K562 (cell line): Measurements from ENCODE around the gene ZMIZ1. TPM values are rescaled to one million over a fixed set of nuclear protein-coding genes. Genes with fewer than 3 reads are reported as not detected.

Experiments used
- ATAC-seq: fragments of 200-7000 bp; cut with Tn5 transposase; 3 replicates; pipeline ENCODE4 v1.9.1; 2020; ENCODE audit warnings: moderate library complexity
- BruUV-seq: library from RNA; stranded (reverse); fragments of 400-500 nt; replicated peaks from 2 replicates; lab custom pipeline; 2021; lab: Mats Ljungman, UMichigan
- CTCF ChIA-PET: fragments of 300-600 bp; formaldehyde crosslinking; extraction: SDS; loops from one replicate; lab custom pipeline; 2021; ENCODE audit warnings: low intra/inter-chr PET ratio; lab: Yijun Ruan, JAX
- POLR2A ChIA-PET: fragments of 300-600, 350-650 bp; sonication (Branson Sonifier 250); formaldehyde crosslinking; extraction: SDS; loops from one replicate; lab custom pipeline; 2021; ENCODE audit warnings: antibody characterized with exemption, inconsistent platforms; lab: Yijun Ruan, JAX
- DNase-seq, 4 experiments: peaks; one replicate each; pipeline versions ENCODE4 v3.0.0 to v3.0.0-alpha.2; 2011 to 2018; ENCODE audit warnings: low spot score in 3 of 4, mixed read lengths in 3 of 4; ENCODE audit errors: extremely low read depth in 1 of 4
- FAIRE-seq: peaks from 2 replicates; lab custom pipeline; 2011; peaks lifted over from hg19 to GRCh38; lab: Jason Lieb, UNC
- H2AFZ ChIP-seq: 2 replicates; pipeline ENCODE4 v1.6.0; 2011; ENCODE audit warnings: low read depth, low read length, control low read depth, inconsistent platforms
- H3K27ac ChIP-seq: fragments of 200-600 bp; 3 replicates; pipeline ENCODE4 v1.8.0; 2011; ENCODE audit warnings: low read depth, mild to moderate bottlenecking, control low read depth, inconsistent platforms, low read length, moderate library complexity, mixed read lengths; ENCODE audit errors: extremely low read depth
- H3K27me3 ChIP-seq, 2 experiments: fragments of 300-600 bp in 1 of 2; 2 replicates in 1 of 2; 3 replicates in 1 of 2; pipeline versions ENCODE4 v1.6.0 to v1.8.0; 2011; ENCODE audit warnings: inconsistent platforms in 2 of 2, low read length in 2 of 2, mild to moderate bottlenecking in 1 of 2, mixed read lengths in 1 of 2, moderate library complexity in 1 of 2; ENCODE audit not compliant: control insufficient read depth in 2 of 2, insufficient read depth in 2 of 2
- H3K36me3 ChIP-seq: fragments of 300-600 bp; 3 replicates; pipeline ENCODE4 v1.8.0; 2011; ENCODE audit warnings: mild to moderate bottlenecking, low read length, inconsistent platforms; ENCODE audit not compliant: control insufficient read depth, insufficient read depth
- H3K4me1 ChIP-seq, 2 experiments: fragments of 200-600 bp in 1 of 2; replicated peaks in 1 of 2; 2 replicates in 1 of 2; 3 replicates in 1 of 2; pipeline versions ENCODE4 v1.5.1 to v1.8.0; 2011; ENCODE audit warnings: inconsistent platforms in 2 of 2, low read length in 2 of 2, mild to moderate bottlenecking in 1 of 2, mixed read lengths in 1 of 2, moderate library complexity in 1 of 2; ENCODE audit not compliant: control insufficient read depth in 2 of 2, insufficient read depth in 2 of 2
- H3K4me2 ChIP-seq: 2 replicates; pipeline ENCODE4 v1.6.1; 2011; ENCODE audit warnings: low read length, control low read depth, inconsistent platforms, mixed read lengths; ENCODE audit not compliant: insufficient read depth
- H3K4me3 ChIP-seq: fragments of 200-600 bp; sonication (generic), shearing (Covaris generic); 2 replicates; pipeline ENCODE4 v1.5.1; 2016; ENCODE audit warnings: control low read depth, inconsistent platforms
- H3K79me2 ChIP-seq: fragments of 200-600 bp; 3 replicates; pipeline ENCODE4 v1.8.0; 2011; ENCODE audit warnings: low read length, inconsistent platforms; ENCODE audit not compliant: control insufficient read depth, insufficient read depth
- H3K9ac ChIP-seq, 2 experiments: 2 replicates each; pipeline versions ENCODE4 v1.6.0 to v1.6.1; 2011; ENCODE audit warnings: low read depth in 2 of 2, low read length in 2 of 2, control low read depth in 1 of 2, inconsistent platforms in 1 of 2, mild to moderate bottlenecking in 1 of 2, mixed read lengths in 1 of 2; ENCODE audit not compliant: insufficient read depth in 1 of 2
- H3K9me1 ChIP-seq: one replicate; pipeline ENCODE4 v1.6.0; 2011; ENCODE audit warnings: inconsistent platforms, mild to moderate bottlenecking, low read length, moderate library complexity; ENCODE audit not compliant: control insufficient read depth, insufficient read depth
- H3K9me3 ChIP-seq: replicated peaks from 2 replicates; pipeline ENCODE4 v1.5.1; 2011; ENCODE audit warnings: low read depth, low read length, inconsistent platforms; ENCODE audit not compliant: control insufficient read depth, insufficient read depth
- H4K20me1 ChIP-seq: replicated peaks from 2 replicates; pipeline ENCODE4 v1.6.1; 2011; ENCODE audit warnings: low read length, inconsistent platforms, mixed read lengths; ENCODE audit not compliant: control insufficient read depth, insufficient read depth
- ARID2 ChIP-seq: fragments of 450-650 bp; IDR thresholded peaks from 2 replicates; pipeline ENCODE4 v1.6.1; 2017; ENCODE audit warnings: antibody characterized with exemption, mild to moderate bottlenecking
- HDAC6 ChIP-seq: IDR thresholded peaks from 2 replicates; pipeline ENCODE4 v1.6.1; 2012; ENCODE audit warnings: low read depth, mild to moderate bottlenecking, control low read depth, inconsistent platforms, low read length, moderate library complexity
- RNF2 ChIP-seq: sonication (generic); IDR thresholded peaks from 2 replicates; pipeline ENCODE4 v1.6.1; 2016
- ZNF121 ChIP-seq: sonication (generic); formaldehyde crosslinking; conservative IDR thresholded peaks from 2 replicates; pipeline ENCODE4 v1.8.0; 2022; ENCODE audit warnings: missing genetic modification reagents
- ZNF133 ChIP-seq: fragments of 250-450 bp; sonication (Bioruptor Pico); IDR thresholded peaks from 2 replicates; pipeline ENCODE4 v1.4.0; 2020; ENCODE audit warnings: mild to moderate bottlenecking
- ZNF766 ChIP-seq: fragments of 200-800 bp; sonication (Bioruptor generic); conservative IDR thresholded peaks from 2 replicates; pipeline ENCODE4 v1.6.1; 2016; ENCODE audit warnings: missing genetic modification characterization, missing compliant biosample characterization
- WGBS: fragments of 100-300 bp; shearing (Covaris generic); methylation state at CpG from one replicate; pipeline ENCODE4 v1.1.6; 2016; ENCODE audit warnings: low coverage, mixed read lengths; ENCODE audit not compliant: insufficient coverage; ENCODE audit errors: missing lambda C conversion rate; 5-methylcytosine and 5-hydroxymethylcytosine counted together
- in situ Hi-C: fragments of 300-500 bp; cut with MboI; formaldehyde crosslinking; loops from 4 replicates; pipeline ENCODE4 v1.15.0; 2018; ENCODE audit warnings: inconsistent platforms, mixed read lengths
- intact Hi-C: fragments of 100-400 bp; cut with micrococcal nuclease; formaldehyde crosslinking; loops from 2 replicates; pipeline ENCODE4 v1.14.2; 2022
- polyA plus RNA-seq, 8 experiments: library from polyadenylated mRNA; depleted of rRNA in 4 of 8; stranded (reverse) in 5 of 8; unstranded in 3 of 8; fragments of >200 nt; fragmentation: Nextera tagmentation in 2 of 8; fragmentation: Illumina TruSeq in 1 of 8; extraction: Ambion mirVana in 2 of 8; extraction: Trizol in 1 of 8; gene quantifications; 2 replicates each; pipeline versions ENCODE4 v1.2.1 to v1.2.3, GENCODE V29; 2011 to 2014; ENCODE audit warnings: inconsistent platforms in 1 of 8, missing spikeins in 1 of 8
- total RNA-seq, 7 experiments: library from RNA; depleted of rRNA in 6 of 7; stranded (reverse); fragments of >200 nt in 6 of 7; fragmentation: Illumina TruSeq in 2 of 7; extraction: Trizol in 2 of 7; gene quantifications; 2 replicates each; pipeline versions ENCODE4 v1.2.1 to v1.2.3, GENCODE V29; 2011 to 2021; ENCODE audit warnings: low replicate concordance in 1 of 7
- TF ChIP-seq, protein P1 (sequence below), 2 experiments: fragments of 450-650 bp in 1 of 2; IDR thresholded peaks; 2 replicates each; pipeline ENCODE4 v1.6.1; 2011 to 2017; ENCODE audit warnings: low read depth in 2 of 2, antibody characterized with exemption in 1 of 2, borderline replicate concordance in 1 of 2, low read length in 1 of 2, mild to moderate bottlenecking in 1 of 2, mixed read lengths in 1 of 2; ENCODE audit not compliant: control insufficient read depth in 1 of 2
- TF ChIP-seq, protein P2 (sequence below), 2 experiments: IDR thresholded peaks in 1 of 2; conservative IDR thresholded peaks in 1 of 2; 2 replicates each; pipeline ENCODE4 v1.6.1; 2016; ENCODE audit warnings: low read depth in 2 of 2, mild to moderate bottlenecking in 1 of 2, missing compliant biosample characterization in 1 of 2, missing genetic modification characterization in 1 of 2, moderate library complexity in 1 of 2

Gene ZMIZ1
- total and polyA plus RNA-seq, 9 of the 15 experiments (the other 6 are each of a cell fraction or from before 2014, with no cell fraction given) = 1.0 to 37.3 (median 4.3) TPM

DNA sequence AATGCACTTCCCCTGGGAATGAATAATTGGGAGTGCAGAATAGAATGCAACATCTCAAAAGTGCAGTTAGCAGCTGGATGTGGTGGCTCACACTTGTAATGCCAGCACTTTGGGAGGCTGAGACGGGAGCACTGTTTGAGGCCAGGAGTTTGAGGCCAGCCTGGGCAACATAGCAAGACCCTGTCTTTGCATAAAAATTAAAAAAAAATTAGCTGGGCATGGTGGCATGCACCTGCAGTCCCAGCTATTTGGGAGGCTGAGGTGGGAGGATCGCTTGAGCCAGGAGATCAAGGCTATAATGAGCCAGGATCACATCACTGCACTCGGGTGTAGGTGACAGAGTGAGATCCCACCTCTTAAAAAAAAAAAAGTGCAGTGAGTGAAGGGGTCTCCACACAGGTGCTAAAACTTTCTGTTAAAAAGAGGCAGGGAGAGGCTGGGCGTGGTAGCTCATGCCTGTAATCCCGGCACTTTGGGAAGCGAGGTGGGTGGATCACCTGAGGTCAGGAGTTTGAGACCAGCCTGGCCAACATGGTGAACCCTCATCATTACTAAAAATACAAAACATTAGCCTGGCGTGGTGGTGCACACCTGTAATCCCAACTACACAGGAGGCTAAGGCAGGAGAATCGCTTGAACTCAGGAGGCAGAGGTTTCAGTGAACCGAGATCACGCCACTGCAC, 13.5 kb upstream of the ZMIZ1 start:
- no peak for DNase-seq

DNA sequence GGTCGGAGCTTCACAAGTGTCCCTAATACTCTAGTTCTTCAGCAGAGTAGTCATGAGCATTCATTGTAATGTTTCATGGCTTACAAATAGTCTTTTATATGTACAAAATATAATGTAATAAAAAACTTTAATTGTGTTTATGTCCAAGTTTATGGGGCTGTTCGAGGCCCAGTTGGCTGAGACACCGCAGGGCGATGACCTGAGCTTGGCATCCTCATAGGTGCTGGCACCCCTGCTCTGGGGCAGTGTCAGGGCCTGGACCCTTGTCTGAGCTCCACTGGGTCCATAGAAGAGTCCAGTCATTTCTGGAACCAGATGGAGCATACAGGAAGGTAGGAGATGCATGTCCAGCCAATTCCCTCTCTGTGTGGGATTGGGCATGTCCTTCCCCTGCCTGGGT, 12.9 kb upstream of the ZMIZ1 start:
- H3K9me3 ChIP-seq = no peaks in the 10 kb centered on the region
- H3K36me3 ChIP-seq = no peaks in the 10 kb centered on the region
- peaks cover 6 to 10% of the 10 kb centered on the region in 2 experiments; a peak in 4 of 5 replicates for H3K4me1 ChIP-seq
- H4K20me1 ChIP-seq = no peaks in the 10 kb centered on the region
- H3K9ac ChIP-seq = no peak overlapping the region
- H3K4me3 ChIP-seq = no peak overlapping the region
- peaks cover 0 to 25% of the 10 kb centered on the region in 2 experiments; a peak in 3 of 5 replicates for H3K27me3 ChIP-seq
- 53% methylated on average over 4 of the region's 4 CpGs for WGBS
- intact Hi-C loops = no loop called here
- DNase-seq (no peak), ATAC-seq (no peak), FAIRE-seq (no peak)
- POLR2A ChIA-PET = interaction anchor here (1.2 to 1.4 kb wide), 2 partner anchors 19 to 97 kb away, joined by 3 to 5 read pairs; no protein-coding TSS in a partner anchor
- in situ Hi-C loops = no loop called here
- no peak overlapping the region for H3K4me2 ChIP-seq
- BruUV-seq = no TSS peak
- H3K9me1 ChIP-seq = no peaks in the 10 kb centered on the region
- H3K79me2 ChIP-seq = no peaks in the 10 kb centered on the region
- H3K27ac ChIP-seq = no peak overlapping the region
- CTCF ChIA-PET = interaction anchor here (1.4 kb wide), 1 partner anchor 10 kb away, joined by 4 read pairs; no protein-coding TSS in a partner anchor
- H2AFZ ChIP-seq = no peak overlapping the region
- TF ChIP-seq ZNF766 (CRISPR knock-in tag) (no peak), HDAC6 (no peak), RNF2 (no peak), ARID2 (no peak)
- TF ChIP-seq, protein P1, sequence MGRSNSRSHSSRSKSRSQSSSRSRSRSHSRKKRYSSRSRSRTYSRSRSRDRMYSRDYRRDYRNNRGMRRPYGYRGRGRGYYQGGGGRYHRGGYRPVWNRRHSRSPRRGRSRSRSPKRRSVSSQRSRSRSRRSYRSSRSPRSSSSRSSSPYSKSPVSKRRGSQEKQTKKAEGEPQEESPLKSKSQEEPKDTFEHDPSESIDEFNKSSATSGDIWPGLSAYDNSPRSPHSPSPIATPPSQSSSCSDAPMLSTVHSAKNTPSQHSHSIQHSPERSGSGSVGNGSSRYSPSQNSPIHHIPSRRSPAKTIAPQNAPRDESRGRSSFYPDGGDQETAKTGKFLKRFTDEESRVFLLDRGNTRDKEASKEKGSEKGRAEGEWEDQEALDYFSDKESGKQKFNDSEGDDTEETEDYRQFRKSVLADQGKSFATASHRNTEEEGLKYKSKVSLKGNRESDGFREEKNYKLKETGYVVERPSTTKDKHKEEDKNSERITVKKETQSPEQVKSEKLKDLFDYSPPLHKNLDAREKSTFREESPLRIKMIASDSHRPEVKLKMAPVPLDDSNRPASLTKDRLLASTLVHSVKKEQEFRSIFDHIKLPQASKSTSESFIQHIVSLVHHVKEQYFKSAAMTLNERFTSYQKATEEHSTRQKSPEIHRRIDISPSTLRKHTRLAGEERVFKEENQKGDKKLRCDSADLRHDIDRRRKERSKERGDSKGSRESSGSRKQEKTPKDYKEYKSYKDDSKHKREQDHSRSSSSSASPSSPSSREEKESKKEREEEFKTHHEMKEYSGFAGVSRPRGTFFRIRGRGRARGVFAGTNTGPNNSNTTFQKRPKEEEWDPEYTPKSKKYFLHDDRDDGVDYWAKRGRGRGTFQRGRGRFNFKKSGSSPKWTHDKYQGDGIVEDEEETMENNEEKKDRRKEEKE (IDR thresholded peaks at IDR 0.05; ENCODE audit: borderline replicate concordance in 1 of 2, control insufficient read depth in 1 of 2, low read depth in 2 of 2, low read length in 1 of 2) = no peak
- TF ChIP-seq, protein P2, sequence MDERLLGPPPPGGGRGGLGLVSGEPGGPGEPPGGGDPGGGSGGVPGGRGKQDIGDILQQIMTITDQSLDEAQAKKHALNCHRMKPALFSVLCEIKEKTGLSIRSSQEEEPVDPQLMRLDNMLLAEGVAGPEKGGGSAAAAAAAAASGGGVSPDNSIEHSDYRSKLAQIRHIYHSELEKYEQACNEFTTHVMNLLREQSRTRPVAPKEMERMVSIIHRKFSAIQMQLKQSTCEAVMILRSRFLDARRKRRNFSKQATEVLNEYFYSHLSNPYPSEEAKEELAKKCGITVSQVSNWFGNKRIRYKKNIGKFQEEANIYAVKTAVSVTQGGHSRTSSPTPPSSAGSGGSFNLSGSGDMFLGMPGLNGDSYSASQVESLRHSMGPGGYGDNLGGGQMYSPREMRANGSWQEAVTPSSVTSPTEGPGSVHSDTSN (CRISPR knock-in tag; IDR thresholded peaks at IDR 0.05; ENCODE audit: low read depth) = no peak
- TF ChIP-seq, protein P2 (tag; conservative IDR thresholded peaks at IDR 0.05; ENCODE audit: low read depth) = no peak

More for the DNA sequence above, 13.5 kb upstream of the ZMIZ1 start:
- Histone ChIP-seq H3K4me3 (no peak overlapping the region), H3K4me2 (no peak overlapping the region), H3K36me3 (no peaks in the 10 kb centered on the region), H2AFZ (no peak overlapping the region), H3K9me3 (no peaks in the 10 kb centered on the region), H3K79me2 (no peaks in the 10 kb centered on the region), H3K27me3 (peaks cover 0 to 19% of the 10 kb centered on the region in 2 experiments; a peak in 3 of 5 replicates), H4K20me1 (no peaks in the 10 kb centered on the region), H3K4me1 (peaks cover 6 to 10% of the 10 kb centered on the region in 2 experiments; a peak in 4 of 5 replicates), H3K9ac (no peak overlapping the region), H3K9me1 (no peaks in the 10 kb centered on the region), H3K27ac (no peak overlapping the region)
- BruUV-seq = no TSS peak
- no peak for TF ChIP-seq ZNF133 (CRISPR knock-in tag)
- TF ChIP-seq ZNF121 = peak; percentile 87
- 28% methylated on average over 10 of the region's 10 CpGs for WGBS
- no peak for ATAC-seq
- in situ Hi-C loops (no loop called here), intact Hi-C loops (no loop called here)
- FAIRE-seq = no peak
- ChIA-PET CTCF (interaction anchor here (0.7 to 1.4 kb wide), 2 partner anchors 11 to 975 kb away, joined by 3 to 4 read pairs; no protein-coding TSS in a partner anchor), POLR2A (interaction anchor here (0.8 to 1.4 kb wide), 3 partner anchors 11 to 96 kb away, joined by 3 to 5 read pairs (median 5); no protein-coding TSS in a partner anchor)
